Stimulated activated CD8-positive, alpha-beta memory T cell treated with anti-CD3 and anti-CD28 coated beads, Interleukin-7, amount 100 ng/mL, for 48 hours (primary cell): ENCODE data around the gene GNB1.

Experiments
- DNase-seq, 2 donors: peaks; one replicate each; pipeline ENCODE4 v3.0.0-alpha.2; 2020; ENCODE audit warnings: low read depth in 1 of 2; ENCODE audit errors: extremely low read depth in 1 of 2

The GNB1 gene

DNA sequence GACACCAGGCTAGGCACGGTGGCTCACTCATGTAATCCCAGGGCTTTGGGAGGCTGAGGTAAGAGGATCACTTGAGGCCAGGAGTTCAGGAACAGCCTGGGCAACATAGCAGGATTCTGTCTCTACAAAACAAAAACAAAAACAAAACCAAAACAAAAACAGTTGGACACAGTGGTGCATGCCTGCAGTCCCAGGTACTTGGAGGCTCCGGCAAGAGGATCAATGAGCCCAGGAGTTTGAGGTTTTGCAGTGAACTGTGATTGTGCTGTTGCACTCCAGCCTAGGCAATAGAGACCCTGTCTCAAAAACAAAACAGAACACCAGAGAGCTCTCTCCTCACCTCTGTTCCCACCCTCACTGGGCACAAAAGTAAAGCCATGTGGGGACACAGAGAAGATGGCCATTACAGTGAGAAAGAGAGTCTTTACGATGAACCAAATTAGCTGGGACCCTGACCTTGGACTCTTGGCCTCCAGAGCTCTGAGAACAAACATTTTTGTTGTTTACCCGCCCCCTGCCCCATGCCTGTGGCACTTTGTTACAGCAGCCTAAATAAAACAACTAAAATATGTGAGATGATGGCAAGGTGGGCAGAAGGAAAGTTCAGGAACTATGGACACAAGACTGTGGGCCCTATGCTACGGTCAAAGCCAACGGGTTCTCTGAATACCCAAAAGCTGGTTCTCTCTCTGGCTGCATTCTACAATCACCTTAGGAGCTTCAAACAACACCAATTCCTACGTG, 122.5 kb downstream of the GNB1 start:
- DNase-seq: no peak

DNA sequence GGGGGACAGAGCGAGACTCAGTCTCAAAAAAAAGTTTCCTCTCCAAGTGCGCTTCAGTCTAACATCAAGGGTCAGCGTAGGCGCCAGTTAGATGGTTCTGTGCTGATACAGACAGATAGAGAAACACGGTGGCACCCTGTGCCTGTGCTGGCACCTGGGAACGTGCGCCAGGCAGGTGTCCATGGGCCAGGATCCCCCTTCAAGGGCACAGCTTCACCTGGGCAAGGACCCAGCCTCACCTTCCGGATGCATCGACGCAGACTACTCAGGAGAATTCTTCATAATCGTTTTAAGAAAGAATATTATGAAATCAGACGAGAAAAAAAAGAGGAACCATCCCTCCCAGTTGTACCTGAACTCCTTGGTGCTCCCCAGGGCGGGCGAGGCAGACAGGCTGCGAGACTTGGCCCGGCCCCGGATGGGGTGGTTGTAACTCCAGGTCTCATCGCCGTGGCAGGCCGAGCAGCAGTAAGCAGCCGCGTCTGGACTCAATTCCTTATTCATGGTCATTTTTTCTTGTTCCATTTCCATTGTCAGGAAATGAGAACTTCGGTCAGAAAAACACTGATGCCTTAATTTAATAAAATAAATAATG, 125.9 kb downstream of the GNB1 start:
- no peak for DNase-seq

DNA sequence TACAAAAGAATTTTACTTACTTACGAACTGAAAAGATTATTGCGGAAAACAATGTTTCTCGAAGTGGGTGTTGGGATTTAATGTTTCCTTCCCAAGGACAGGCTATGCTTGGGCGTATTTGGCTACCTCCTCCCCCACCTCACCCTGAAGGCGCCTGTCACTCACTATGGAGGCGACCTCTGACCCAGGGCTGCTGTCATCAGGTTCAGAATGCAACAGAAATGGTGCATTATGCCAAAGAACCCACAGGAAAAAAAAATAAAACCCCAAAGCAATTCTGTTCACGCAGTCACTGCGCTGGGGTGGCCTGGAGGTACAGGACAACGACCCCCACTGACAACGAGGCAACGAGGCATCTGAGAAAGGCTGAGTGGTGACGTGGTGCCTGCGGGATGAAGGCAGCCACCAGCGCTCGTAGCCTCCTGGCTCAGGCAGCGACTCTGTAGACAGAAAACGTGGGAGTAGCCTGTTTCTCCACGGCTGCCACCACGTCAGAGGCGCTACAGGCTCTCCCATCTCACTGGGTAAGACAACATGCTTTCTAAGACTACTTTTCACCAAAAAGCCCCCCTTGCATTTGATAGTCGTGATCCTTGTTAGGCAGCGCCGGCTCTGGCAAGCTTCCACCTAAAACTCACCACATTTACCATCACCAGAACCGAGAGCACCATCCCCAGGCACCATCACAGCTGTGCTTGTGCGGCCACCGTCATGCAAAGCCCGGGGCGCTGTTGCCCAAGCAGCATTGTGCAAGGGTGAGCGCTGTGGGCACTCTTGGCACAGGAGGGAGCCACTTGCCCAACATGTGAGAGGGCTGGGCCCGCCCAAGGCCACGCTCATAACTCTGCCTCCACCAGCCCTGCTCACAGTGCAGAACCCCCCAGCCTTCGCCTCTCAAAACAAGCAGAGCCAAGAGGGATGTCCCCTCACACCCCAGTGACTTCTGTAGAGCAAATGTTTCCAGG, 126.9 kb downstream of the GNB1 start:
- DNase-seq: no peak

DNA sequence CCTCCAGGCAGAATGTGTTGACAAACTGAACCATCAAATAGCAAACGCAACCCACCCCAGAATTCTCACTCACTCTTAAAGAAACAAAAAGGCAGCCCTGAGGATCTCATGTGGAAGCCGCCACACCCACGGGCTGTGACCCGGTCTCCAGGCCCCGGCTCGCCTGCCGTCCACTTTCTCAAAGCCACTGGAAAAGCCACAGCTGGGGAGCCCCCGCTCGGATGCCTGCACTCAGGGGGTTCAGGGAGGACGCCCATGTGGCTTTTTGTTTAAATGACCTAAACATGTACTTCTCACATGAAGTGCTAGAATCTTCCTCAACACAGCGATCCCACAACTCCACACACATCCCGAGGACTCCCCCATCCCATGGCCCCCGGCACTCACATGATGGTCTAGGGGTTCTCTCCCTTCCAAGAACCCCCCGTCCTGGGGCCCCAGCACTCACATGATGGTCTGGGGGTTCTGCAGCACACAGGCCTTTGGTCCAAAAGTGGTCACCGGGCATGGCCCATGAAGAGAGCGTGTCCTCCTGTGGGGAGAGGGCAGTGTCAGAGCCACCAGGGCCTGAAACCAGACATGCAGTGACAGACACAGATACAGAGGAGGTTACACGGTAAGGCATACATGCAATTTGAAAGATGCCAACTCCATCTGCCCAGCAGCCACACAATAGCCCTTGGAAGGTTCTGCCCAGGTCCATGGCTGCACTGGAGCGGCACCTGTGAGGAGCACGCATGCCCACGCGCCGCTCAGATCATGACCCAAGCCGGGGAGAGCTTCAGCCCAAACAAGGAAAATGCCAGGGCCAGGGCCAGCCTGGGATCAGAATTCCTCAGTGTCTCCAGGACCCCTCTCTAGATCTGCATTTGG, 129.1 kb downstream of the GNB1 start:
- no peak for DNase-seq

DNA sequence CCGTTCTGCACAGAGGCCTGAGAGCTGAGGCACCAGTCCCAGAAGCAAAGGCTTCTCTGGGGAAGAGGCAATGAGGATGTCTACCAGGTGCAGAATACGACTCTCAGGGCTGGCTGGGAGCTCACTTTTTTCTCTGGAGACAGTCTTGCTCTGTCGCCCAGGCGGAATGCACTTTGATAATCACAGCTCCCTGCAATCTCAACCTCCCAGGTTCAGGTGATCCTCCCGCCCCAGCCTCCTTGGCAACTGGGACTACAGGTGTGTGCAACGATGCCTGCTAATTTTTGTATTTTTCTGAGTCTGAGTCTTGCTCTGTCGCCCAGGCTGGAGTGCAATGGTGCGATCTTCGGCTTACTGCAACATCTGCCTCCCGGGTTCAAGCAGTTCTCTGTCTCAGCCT, 130.2 kb downstream of the GNB1 start:
- DNase-seq: no peak

DNA sequence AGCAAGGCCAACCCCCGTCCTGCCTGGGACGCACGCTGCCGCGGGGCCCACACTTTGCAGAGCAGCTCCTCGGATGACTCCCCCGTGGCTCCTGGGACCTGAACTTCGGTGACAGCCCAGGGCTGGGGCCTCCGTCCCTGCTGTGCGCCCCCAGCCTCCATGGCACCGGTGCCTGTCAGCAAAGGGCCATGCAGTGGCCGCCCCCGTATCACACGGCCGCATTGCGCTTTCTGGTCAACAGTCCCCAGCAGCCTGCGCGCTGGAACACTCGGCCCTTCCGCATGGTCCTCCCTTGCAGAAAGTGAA, 130.6 kb downstream of the GNB1 start:
- no peak for DNase-seq

DNA sequence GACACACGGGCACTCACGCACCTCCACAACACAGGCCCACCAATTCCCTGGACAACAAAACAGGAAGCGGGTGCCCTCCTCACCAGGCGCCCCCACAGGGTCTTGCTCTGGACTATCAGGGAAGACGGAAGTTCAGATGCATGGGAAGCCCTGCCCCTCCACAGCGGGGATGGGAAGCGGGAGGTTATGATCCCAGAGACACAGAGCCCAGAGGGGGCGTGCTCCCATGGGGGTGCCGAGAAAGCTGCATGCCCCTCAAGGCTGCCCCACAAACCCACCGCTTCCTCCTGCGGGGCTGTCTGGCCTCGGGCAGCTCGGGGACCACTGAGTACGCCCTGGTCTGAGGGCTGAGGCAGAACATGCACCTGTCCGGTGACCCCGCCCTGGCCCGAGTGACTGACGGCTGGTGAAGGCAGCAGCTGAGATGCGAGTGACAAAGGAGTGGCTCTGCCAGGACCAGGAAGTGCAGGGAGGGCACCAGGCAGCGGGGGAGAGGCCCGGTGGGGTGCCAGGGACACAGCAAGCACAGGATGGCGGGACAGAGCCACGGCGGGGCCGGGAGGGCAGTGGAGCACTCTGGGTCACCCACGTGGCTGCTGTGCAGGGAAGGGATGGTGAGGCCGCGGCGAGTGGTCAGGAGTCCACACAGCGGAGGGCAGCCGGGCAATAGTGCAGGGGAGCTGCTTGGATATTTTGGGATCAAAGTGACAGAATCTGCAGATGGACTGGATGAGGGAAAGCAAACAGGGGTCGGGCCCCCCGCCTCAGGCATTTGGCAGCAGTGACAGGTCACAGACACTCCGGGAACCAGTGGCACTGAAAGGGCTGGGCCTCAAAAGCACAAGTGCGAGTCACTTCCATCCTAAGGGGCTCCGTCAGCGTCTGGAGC, 131.2 kb downstream of the GNB1 start:
- no peak for DNase-seq

DNA sequence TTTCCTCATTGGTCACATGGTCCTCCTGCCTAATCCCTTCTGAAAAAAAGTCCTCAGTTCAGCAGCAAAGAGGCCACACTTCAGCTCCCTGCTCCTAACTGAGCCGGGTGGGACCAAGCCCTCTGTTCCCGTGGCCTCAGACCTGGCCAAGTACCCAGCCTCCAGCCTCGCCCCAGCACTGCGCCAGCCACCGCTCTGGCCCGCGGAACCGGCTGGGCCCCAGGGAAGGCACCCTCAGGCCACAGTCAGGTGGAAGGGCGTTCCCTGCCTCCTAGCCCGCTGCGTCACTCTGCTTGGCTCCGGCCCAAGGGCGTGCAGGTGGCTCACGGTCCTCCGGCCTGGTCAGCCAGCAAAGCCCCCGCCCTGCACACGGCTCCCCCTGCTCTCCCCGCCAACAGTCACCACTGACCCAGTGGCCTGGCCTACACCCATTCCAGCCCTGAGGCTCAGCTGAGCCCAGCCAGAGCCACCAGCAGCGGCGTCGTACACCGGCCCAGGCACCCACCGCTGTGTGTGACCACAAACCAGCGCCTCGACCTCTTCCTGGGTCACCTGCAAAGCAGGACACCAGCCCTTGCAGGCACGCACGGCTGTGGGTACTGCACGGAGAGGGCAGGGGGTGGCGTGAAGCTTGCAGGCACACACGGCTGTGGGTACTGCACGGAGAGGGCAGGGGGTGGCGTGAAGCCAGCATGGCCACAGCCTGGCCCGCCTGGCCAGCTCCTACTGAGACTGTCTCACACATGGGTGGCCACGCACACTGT, 132.0 kb downstream of the GNB1 start:
- no peak for DNase-seq

DNA sequence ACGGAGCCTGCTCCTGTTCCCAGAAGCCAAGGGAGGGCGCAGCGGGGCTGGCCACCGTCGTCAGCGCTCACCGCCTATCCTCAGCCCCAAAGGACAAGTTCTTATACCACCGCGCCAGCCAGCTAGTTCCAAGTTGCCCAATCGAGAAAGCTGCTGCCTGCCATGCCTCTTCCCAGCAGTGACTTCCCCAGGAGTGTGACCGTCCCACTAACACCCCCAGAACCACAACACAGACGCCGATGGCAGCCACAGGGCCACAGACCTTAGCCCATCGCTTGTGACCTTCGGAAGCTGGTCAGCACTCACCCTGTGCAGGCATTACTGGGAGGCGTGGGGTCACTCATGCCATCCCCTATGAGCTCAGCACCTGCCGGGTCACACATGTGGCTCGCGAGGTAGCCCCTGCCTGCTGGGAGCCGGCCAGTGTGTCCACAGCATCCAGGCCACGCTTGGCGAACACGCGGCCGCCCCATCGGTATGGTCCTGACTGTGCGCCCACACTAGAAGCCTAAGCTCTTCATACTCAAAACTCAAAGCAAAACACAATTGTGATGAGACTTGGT, 132.7 kb downstream of the GNB1 start:
- DNase-seq: no peak

DNA sequence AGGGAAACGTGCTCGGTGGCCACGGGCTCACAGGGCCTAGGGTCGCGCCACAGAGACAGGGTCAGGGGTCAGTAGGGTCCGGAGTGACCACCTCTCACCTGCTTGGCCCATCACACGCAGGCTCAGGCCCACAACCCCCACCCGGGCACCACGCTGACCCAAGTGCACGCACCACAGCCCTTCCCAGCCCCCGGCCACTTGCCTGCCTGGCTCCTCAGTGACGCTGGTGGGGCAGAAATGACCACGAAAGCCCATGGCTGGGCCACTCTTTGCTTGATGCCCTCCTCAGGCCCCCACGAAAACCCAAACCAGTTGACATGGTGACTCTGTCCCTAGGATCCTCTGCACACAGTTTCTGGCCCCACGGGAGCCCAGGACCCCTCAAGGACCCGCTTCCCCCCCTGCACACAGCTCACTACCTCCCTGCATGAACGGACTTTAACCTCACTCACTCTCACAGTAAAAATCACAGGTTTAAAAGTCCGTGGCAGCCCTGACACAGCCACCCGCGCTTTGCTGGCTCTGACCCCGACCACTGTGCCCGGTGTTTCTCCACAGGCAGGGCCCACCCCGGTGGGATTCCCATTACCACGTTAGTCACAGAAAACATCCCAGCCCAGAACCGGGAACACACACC, 133.3 kb downstream of the GNB1 start:
- no peak for DNase-seq

DNA sequence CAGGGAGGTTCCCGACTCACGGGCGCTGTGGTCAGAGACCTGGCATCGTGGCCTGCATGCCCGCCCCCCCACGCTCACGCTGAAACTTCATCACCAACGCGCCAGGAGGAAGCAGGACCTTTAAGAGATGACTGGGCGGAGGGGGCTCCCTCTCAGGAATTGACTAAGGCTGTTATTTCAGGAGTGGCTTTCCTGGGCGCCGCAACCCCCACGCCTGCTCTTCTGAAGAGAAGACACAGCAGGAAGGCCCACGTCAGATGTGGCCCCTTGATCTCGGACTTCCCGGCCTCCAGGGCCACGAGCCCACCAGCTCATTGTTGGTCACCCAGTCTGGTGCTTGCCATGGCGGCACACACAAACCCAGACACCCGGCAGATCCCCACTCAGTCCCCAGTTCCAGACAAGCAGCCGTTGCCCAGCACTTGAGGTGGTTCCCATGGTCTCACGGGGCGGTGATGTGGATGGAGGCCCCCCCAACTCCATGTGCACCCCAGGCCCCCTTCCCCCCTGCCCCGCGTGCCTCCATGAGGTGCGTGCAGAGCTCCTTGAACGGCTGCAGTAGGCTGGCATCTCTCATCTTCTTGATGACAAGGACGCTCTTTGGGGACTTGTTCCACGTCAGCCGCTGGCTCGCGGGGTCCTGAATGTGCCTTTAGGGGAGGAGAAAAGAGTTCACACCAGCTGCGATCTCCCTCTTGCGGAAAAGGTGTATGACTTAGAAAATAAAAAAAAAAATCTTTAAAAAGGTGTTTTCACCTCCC, 134.0 kb downstream of the GNB1 start:
- DNase-seq: no peak

DNA sequence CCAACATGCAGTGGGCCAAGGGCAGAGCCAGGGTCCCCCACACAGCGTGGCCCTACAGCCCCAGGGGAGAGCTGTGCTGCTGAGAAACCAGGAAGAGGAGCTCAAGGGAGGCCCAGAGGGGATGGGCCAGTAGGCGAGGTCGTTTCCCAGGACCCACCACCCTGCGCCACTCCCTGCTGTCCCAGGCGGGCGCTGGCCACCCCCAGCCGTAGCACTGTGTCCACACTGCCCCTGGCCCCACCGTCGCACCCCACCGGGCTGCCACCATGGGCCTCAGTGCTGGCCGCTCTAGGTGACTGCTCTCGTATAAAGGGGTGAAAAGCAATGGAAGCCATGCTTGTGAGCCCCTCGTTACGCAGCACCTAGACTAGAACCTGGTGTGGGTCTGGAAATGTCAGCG, 135.0 kb downstream of the GNB1 start:
- DNase-seq: no peak

DNA sequence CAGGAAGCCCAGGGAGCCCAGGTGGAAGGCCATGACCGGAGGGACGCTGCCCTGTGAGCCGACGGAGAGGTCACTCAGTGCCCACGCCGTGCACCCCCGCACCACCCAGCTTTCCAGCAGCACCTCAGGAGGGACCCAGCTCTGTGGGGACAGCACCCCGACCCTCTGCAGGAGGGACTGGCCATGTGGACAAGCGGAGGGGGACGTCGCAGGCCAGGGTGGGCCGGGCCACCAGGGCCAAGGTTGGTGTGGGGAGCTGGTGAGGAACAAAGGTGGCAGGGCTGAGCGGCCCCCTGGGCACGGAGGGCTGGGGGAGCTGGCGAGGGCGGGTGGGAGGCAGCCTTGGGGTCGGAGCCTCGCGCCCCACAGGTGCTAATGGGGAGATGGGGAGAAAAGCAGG, 135.5 kb downstream of the GNB1 start:
- DNase-seq: no peak

DNA sequence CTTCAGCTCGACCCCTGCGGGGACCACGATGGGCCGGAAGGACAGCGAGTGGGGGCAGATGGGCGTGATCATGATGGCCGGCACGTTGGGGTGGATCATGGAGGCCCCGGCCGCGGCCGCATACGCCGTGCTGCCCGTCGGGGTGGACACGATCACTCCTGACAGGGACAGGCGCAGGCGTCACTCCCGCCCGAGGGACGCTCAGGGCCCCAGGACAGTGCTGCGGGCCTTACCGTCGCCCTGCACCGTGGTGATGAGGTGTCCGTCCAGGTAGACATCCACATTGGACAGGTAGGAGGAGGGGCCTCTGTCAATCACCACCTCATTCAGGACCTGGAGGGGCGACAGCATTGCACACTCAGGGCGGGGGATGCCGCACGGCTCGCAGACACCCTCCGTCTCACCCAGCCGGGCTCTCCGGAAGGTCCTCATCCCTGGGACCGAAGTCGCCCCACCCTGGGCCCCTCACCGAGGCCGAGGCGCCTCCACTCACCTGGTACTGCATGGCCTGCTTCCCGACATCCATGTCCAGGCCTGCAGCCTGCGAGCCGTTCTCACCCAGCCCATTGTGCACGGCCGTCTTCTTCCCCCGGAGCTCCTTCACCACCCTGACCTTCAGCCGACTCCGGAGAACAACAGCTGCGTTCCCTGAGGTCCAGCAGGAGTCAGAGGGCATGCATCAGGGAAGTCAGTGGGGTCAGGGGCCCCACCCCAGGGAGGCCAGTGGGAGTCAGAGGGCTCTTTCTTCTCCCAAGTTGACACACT, 136.7 kb downstream of the GNB1 start:
- DNase-seq: no peak

DNA sequence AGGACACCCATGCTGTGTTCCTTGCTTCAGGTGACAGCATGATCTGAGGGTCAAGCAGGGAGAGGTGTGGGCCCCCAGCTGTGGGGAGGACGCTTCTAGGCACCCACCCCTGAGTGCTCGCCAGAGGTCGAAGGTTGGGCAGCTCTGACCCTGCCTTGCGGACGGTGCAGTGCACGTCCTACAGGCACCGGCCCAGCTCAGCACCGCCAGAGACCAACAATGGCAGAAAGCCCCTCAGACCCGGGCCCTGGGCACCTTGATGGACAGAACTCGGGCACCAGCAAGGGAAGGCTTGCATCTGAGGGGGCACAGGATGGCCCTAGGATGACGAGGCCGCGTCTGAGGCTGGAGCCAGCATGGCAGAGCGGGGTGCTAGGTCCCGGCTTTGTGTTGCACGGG, 137.3 kb downstream of the GNB1 start:
- DNase-seq: no peak

DNA sequence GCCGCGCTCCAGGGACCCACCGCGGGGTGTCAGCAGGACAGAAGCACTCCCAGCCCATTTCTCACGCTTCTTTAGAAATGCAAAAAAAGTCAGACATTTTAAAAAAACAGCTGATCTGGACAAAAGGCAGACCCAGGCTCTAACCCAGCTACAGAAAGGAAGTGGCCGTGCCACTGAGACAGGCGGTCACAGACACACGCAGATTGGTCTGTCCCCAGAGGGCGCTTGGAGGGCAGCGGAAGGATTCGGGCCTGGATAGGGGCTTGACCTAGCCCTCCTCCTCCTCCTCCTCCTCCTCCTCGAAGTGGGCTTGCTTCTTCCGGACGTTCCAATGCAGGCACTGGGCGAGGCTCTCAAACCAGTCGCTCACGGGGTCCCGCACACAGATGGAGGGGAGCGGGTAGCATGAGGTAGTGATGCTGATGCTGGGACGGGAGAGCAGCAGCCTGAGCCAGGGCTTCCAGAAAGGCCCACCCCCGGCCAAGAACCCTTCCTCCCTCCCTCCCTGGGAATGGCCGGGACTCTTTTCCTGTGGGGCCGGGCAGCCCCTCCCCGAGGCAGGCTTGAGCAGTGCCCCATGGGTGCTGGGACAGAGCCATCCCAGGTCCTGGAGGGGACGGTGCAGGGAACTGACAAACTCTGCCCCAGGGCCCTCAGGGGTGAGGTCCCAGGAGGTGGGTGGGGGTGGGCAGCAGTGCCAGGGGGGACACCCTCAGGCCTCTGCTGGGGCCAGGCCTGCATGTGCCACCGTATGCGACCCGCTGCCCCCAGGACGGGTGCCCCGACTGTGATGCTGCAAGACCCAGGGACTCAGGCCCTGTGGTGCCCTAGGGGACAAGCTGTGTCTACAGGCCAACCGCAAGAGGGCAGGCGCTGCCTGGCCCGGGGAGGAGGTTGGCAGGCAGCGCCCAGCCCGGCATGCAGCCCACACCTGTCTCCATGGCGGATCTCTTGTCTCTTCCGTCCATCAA, 138.0 kb downstream of the GNB1 start:
- no peak for DNase-seq
